NOMO-1 treated with dmso at 0.1 percent for 144 hours (cell line): ENCODE measurements around the gene ERG.
A peak's percentile ranks its signal among the peaks of the same experiment; 100 is the strongest.

Source experiments
- DNase-seq: peaks from one replicate; lab custom pipeline; 2025; ENCODE audit not compliant: unreplicated experiment; lab: John Stamatoyannopoulos, UW

The ERG gene

GRCh38 chr21:38438462-38438893 lies 59.8 kb downstream of the ERG start:
- no peak for DNase-seq

DNA sequence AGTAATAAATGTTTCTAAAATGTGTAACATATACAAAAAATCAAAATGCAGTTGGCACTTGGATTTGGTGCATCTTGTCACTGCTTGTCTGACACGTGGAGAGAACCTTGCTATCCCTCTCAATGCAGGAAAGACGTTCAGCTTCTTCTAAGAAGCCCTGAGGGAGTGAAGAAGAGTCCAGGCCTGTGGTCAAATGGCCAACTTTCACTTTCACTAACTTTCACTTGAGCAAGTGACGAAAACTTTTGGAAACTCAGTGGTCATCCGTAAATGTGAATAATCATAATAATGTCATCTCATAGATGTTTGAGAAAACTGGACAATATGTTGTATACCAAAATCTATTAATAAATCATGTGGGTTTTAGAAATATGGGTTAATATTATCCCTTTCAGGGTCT lies 61.9 kb downstream of the ERG start:
- DNase-seq = no peak

GRCh38 chr21:38434913-38435533 lies 63.3 kb downstream of the ERG start:
- no peak for DNase-seq

- DNase-seq = no peak
Observed at GRCh38 chr21:38433471-38433870, 64.8 kb downstream of the ERG start.

DNA sequence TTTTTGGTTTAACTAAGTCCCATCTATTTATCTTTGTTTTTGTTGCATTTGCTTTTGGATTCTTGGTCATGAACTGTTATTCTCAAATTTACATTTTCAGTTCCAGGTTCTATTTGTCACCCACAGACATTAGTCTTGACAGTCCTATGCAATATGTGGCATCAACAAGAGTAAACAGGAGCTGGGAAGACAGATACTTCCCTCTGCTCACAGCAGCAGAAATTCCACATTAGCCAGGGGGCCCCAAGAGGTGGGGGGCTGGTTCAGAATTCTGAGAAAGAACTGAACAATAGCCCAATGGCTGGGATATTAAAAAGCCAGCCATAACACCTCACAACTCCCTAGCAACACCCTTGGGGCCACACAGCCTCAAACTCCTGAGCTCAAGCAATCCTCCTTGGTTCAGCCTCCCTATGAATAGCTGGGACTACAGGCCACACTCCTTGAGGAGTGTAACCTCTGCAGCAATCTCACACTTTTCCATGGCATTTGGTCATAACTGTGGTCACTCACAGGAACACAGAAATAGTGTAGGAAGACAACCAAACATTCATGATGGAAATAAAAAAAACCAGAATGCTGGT lies 67.8 kb downstream of the ERG start:
- DNase-seq = no peak

- DNase-seq = no peak
Observed at GRCh38 chr21:38429011-38429410, 69.3 kb downstream of the ERG start.

- DNase-seq = no peak
Observed at GRCh38 chr21:38428211-38428610, 70.1 kb downstream of the ERG start.

DNA sequence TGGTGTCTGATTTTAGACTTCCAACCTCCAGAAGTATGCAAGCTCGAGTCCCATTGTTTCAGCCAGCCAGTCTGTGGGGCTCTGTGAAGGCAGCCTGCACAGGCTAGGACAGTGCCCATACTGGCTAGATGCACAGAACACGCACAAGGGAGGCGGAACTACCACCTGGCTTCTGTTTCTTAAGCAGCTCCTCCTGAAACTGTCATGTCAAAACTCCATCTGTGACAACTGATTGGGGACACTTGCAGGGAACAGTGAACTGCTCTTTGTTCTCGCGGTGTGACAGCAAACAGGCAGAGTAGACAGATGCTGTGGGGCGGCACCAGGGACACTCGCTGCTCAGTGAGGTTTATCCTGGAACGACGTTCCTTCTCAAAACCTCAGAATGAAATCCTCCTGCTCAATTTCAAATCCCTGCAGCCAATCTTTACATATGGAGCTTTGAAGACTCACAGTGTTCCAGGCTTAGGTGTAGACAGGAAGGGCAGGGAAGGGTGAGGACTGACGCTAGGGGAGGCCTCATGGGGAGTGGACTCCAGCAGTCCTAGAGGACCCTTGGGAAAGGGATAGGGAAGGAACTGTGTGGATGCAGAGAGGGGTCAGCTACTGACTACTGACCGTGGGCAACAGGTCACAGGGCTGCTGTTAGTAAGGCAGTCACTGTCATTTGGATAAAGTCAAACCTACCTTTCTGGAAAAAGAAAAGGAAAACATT lies 73.8 kb downstream of the ERG start:
- no peak for DNase-seq

GRCh38 chr21:38422082-38422481 lies 76.2 kb downstream of the ERG start:
- no peak for DNase-seq

DNA sequence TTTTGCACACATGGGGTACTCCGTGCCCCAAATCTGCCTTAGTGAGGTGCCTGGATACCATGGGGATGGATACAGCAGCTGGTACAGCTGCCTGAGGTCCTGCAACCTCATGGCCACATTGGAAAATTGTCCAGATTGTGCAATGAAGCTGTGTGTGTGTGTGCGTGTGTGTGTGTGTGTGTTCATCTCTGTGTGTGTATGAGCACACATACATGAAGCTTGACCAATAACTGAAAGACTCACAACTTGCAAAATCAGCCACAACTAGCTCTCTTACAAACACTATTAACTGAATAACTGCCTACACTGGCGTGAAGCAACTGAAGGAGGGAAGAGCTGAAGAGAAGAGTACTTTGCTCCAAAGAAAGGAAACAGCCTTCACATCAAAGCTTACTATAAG lies 78.1 kb downstream of the ERG start:
- DNase-seq = no peak

- DNase-seq = peak; percentile 22
Observed at GRCh38 chr21:38417726-38418125, 80.6 kb downstream of the ERG start.

DNA sequence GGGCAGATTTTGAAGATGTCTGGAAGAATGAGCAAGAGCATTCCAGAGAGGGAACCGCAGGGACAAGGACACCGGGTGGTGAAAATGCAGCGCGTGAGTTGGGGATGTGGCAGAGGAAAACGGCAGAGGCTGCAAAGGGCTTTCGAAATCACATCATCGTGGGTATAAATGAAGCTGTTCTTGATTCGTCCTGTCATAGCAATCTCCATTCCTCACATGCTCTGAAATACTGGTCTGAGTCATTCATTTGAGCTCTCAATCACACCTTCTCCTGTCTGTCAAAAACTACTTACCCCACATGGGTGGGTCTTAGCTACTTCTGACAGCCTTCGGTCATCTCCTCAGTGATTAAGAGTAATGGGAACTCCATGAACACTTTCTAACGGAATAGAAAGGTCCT lies 81.5 kb downstream of the ERG start:
- DNase-seq = no peak

DNA sequence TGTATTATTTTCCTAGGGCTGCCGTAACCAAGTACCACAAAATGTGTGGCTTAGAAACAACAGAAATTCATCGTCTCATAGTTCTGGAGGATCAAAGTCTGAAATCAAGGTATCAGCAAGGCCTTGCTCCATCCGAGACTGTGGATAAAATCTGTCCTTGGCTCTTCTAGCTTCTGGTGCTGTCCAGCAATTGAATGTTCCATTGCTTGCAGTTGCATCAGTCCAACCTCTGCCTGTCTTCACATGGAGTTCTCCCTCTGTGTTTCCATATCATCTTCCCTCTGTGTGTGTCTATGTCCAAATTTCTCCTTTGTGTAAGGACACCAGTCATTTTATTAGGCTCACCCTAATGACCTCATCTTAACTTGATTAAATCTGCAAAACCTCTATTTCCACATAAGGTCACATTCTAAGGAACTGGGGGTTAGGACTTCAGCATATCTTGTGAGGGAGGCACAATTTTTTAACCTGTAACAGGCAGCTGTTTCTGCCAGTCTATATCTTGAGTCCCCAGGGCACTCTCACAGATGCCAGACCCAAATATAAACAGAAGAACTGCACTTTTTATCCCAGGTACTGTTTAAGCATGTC lies 84.2 kb downstream of the ERG start:
- DNase-seq = no peak

- DNase-seq = no peak
Observed at GRCh38 chr21:38410466-38410865, 87.8 kb downstream of the ERG start.

- no peak for DNase-seq
Observed at GRCh38 chr21:38409907-38410306, 88.4 kb downstream of the ERG start.

DNA sequence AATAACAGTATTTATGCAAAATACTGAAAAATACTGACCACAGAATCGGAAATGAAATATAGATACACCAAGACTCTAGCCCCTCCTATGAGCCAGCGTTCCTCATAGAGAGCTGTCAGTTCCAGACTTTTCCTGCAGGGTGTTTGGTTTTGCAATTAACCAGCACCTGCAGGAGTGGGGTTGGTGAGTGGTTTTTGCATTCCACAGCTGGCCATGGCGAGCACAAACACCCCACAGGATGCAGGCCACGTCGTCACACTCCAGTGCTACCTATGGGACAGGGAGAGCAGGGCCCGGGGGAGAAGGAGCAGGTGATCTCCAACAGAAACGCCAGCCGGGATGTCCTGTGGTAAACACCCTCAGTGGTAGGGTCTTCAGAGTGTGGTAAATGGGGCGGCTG lies 94.1 kb downstream of the ERG start:
- no peak for DNase-seq

DNA sequence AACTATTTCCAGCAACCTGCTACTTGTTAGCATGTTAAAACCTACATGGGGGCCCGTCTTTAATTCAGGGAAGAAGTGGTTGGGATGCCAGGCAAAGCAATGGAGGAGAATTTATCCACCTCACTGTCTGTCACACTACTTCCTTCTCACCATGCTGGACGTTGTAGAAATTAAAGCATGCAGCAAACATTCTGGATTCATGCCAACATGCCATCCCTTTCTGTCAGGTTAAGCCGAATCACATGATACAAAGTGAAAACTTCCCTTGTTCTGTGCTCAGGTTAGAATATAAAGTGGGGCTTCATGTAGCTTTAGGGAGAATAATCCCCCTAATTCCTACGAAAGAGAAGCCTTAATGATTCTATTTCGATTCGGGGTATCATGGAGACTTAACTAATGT lies 95.5 kb downstream of the ERG start:
- no peak for DNase-seq

- DNase-seq = no peak
Observed at GRCh38 chr21:38402291-38402690, 96.0 kb downstream of the ERG start.

- no peak for DNase-seq
Observed at GRCh38 chr21:38401191-38401926, 96.9 kb downstream of the ERG start.

- no peak for DNase-seq
Observed at GRCh38 chr21:38400195-38400919, 97.9 kb downstream of the ERG start.

GRCh38 chr21:38399103-38399502 lies 99.2 kb downstream of the ERG start:
- no peak for DNase-seq
